Fibroblast of pulmonary artery (primary cell): ENCODE results near the gene SLC38A5.

Experiments used
- DNase-seq: peaks from one replicate; pipeline ENCODE4 v3.0.0-alpha.2; 2010; ENCODE audit warnings: low read depth
- H3K4me3 ChIP-seq: replicated peaks from 2 replicates; pipeline ENCODE4 v1.5.1; 2011; ENCODE audit warnings: low read depth, mild to moderate bottlenecking, control low read depth, low read length, moderate library complexity
- TF ChIP-seq, protein P1 (sequence below): IDR thresholded peaks from 2 replicates; pipeline ENCODE4 v1.5.1; 2011; ENCODE audit warnings: mild to moderate bottlenecking, control low read depth, low read length, inconsistent platforms; ENCODE audit errors: missing control alignments

The SLC38A5 gene

DNA sequence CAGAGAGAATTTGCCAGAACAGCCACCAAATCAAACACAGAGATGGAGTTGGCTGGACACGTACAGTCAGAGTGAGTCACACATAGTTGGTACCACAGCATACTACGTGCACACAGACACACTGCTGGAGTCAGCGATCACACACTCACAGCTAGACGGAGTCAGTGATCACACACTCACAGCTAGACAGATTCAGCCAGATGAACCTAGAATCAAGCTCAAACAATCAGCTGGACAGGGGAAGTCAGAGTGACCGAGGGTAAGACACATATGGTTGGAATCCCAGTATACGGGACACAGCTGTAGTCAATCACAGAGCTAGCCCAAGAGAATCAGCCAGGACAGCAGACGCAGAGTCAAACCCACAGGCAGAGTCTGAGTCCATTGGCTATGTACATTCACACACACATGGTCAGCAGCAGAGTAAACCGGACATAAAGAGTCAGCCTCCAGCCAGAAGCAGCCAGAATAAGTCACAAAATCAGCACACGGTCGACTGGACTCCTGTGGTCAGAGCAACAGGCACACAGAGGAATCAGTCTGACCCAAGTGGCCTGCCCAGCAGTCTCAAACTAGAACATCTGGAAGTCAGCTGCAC lies 4.6 kb downstream of the SLC38A5 start:
- peak; percentile 79 for DNase-seq
- no peak overlapping the region for H3K4me3 ChIP-seq

DNA sequence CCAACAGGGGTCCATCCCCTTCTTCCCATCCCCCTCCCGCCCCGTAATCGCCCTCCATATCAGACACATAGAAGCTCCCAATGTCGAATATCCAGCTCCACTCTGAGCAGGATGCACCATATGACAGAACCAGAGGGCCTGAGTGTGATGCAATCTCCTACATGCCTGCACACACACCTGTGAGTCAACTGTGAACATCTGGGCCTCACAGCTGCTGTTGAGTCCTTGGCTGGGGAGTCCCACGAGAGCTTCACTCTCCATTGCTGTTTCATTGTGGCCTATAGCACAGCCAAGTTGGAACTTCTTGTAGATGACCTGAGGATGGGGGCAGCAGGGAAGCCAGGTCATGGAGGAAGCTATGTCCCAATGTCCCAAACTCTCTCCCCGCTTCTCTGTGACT lies 8.2 kb downstream of the SLC38A5 start:
- TF ChIP-seq, protein P1, sequence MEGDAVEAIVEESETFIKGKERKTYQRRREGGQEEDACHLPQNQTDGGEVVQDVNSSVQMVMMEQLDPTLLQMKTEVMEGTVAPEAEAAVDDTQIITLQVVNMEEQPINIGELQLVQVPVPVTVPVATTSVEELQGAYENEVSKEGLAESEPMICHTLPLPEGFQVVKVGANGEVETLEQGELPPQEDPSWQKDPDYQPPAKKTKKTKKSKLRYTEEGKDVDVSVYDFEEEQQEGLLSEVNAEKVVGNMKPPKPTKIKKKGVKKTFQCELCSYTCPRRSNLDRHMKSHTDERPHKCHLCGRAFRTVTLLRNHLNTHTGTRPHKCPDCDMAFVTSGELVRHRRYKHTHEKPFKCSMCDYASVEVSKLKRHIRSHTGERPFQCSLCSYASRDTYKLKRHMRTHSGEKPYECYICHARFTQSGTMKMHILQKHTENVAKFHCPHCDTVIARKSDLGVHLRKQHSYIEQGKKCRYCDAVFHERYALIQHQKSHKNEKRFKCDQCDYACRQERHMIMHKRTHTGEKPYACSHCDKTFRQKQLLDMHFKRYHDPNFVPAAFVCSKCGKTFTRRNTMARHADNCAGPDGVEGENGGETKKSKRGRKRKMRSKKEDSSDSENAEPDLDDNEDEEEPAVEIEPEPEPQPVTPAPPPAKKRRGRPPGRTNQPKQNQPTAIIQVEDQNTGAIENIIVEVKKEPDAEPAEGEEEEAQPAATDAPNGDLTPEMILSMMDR: no peak
- no peak overlapping the region for H3K4me3 ChIP-seq

More for the DNA sequence above, 4.6 kb downstream of the SLC38A5 start:
- TF ChIP-seq, protein P1: no peak

DNA sequence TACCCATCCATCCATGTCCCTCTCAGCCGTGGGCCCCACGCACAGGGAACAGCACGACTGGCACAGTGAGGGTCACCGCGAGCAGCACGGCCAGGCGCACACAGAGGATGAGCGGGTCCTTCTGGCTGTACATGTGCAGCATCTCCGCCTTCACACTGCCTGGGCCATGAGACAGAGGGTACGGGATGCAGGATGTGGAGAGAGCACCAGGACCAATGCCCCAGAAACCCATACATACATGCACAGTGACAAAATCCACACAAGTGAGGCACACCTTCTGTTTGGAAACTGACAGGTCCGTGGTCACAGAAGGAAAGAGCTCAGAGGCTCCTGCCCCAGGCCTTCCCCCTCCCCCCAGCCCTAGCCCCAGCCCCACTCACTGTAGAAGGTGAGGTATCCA lies 9.5 kb downstream of the SLC38A5 start:
- DNase-seq: no peak
- H3K4me3 ChIP-seq: no peak overlapping the region
- TF ChIP-seq, protein P1: no peak

More for the DNA sequence above, 8.2 kb downstream of the SLC38A5 start:
- no peak for DNase-seq

DNA sequence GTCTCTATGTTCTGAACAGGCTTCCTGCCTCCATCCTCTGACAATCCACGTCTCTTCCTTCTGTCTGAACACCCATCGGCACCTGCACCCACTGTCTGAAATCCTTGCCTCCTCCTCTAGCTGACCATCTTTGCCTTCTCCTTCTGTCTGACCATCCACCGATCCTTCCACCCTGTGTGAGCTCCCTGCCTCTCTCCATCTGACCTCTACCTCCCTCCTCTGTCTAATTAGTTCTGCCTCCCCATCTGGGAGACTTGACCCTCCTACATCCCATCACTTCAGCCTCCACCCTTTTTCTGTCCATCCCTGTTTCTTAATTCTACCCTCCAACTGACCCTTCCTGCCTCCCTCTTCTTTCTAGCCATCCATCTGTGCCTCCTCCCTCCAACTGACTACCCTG lies 10.0 kb downstream of the SLC38A5 start:
- TF ChIP-seq, protein P1: no peak
- H3K4me3 ChIP-seq: no peak overlapping the region
- no peak for DNase-seq

DNA sequence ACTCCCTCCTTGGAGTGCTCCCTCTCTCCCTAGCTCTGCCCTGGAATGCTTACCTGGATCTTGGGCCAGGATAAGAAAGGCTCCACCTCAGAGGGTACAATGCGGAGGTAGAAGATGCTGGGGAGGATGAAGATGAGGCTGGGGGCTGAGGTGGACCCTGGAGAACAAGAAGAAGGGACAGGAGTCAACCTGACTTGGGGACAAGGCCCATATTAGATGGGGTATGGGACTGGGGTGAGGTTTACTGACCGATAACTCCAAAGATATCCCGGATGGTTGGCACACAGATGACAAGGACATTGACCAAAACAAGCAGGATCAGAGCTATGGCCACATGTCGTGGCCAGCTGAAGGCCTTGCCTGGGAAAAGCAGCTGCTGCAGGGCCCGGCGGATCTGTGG lies 10.6 kb downstream of the SLC38A5 start:
- TF ChIP-seq, protein P1: no peak
- DNase-seq: no peak
- no peak overlapping the region for H3K4me3 ChIP-seq

DNA sequence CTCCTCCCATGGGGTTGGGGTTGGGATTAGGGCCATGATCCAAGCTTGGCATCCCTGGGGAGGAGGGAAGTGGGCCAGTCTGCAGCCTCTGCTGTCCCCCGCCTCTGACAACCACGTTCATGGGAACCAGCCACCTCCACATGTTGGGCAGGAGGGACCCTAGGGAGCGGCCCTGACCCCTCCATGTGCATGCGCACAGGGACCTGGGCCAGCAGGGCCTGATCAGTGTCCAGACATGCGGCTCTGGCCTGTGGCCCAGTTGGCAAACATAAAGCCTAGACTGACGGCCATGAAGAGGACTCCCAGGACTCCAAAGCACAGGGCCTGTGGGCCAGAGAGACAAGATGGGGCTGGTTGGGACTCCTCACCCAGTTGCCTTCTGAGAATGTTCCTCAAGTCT lies 11.3 kb downstream of the SLC38A5 start:
- no peak overlapping the region for H3K4me3 ChIP-seq
- DNase-seq: no peak
- TF ChIP-seq, protein P1: no peak
